ENCODE data around the gene ZFYVE9. TPM values are rescaled to one million over a fixed set of nuclear protein-coding genes. Genes with fewer than 3 reads are reported as not detected.

The ZFYVE9 gene
- total RNA-seq, 1 experiment from 2014 or later = 19.6 TPM

DNA sequence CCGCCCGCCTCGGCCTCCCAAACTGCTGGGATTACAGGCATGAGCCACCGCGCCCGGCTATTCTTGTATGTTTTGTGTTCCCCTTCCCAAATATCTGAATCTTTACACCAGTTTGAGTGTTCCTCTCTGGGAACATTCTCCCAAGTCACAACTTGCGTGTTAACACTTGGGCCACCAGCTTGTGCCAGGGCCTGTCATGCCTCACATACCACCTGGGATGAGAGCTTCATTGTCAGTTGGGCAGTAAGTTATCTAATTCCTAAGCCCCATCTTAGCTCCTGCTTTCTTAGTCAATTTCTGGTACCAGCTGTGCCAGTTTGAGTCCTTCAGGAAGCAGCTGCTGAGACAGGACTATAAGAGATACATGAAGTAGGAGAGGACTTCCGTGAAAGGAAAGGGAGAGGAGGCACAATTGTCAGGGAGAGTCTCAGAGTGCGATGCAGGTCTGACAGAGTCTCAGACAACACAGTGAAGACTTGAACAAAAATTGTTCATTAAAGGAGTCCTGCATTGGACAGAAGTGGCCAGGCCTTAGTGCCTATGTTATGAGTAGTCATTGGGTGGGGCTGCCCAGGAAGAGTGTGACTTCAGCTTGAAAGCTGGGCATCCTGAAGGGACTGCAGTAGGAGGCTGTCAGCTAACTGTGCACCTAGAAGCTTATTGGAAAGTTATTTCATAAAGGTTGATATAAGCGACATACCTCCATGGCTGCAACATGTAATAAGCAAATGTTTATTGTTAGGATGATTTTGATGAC lies 17.3 kb downstream of the ZFYVE9 start (continued):
- TF ChIP-seq, protein P1, sequence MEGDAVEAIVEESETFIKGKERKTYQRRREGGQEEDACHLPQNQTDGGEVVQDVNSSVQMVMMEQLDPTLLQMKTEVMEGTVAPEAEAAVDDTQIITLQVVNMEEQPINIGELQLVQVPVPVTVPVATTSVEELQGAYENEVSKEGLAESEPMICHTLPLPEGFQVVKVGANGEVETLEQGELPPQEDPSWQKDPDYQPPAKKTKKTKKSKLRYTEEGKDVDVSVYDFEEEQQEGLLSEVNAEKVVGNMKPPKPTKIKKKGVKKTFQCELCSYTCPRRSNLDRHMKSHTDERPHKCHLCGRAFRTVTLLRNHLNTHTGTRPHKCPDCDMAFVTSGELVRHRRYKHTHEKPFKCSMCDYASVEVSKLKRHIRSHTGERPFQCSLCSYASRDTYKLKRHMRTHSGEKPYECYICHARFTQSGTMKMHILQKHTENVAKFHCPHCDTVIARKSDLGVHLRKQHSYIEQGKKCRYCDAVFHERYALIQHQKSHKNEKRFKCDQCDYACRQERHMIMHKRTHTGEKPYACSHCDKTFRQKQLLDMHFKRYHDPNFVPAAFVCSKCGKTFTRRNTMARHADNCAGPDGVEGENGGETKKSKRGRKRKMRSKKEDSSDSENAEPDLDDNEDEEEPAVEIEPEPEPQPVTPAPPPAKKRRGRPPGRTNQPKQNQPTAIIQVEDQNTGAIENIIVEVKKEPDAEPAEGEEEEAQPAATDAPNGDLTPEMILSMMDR (IDR thresholded peaks at IDR 0.05) = no peak
- TF ChIP-seq, protein P2, sequence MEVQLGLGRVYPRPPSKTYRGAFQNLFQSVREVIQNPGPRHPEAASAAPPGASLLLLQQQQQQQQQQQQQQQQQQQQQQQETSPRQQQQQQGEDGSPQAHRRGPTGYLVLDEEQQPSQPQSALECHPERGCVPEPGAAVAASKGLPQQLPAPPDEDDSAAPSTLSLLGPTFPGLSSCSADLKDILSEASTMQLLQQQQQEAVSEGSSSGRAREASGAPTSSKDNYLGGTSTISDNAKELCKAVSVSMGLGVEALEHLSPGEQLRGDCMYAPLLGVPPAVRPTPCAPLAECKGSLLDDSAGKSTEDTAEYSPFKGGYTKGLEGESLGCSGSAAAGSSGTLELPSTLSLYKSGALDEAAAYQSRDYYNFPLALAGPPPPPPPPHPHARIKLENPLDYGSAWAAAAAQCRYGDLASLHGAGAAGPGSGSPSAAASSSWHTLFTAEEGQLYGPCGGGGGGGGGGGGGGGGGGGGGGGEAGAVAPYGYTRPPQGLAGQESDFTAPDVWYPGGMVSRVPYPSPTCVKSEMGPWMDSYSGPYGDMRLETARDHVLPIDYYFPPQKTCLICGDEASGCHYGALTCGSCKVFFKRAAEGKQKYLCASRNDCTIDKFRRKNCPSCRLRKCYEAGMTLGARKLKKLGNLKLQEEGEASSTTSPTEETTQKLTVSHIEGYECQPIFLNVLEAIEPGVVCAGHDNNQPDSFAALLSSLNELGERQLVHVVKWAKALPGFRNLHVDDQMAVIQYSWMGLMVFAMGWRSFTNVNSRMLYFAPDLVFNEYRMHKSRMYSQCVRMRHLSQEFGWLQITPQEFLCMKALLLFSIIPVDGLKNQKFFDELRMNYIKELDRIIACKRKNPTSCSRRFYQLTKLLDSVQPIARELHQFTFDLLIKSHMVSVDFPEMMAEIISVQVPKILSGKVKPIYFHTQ (CRISPR knock-in tag; IDR thresholded peaks at IDR 0.05) = no peak
- TF ChIP-seq SOX15 (CRISPR knock-in tag; IDR thresholded peaks at IDR 0.05) = no peak
- TF ChIP-seq, protein P3, sequence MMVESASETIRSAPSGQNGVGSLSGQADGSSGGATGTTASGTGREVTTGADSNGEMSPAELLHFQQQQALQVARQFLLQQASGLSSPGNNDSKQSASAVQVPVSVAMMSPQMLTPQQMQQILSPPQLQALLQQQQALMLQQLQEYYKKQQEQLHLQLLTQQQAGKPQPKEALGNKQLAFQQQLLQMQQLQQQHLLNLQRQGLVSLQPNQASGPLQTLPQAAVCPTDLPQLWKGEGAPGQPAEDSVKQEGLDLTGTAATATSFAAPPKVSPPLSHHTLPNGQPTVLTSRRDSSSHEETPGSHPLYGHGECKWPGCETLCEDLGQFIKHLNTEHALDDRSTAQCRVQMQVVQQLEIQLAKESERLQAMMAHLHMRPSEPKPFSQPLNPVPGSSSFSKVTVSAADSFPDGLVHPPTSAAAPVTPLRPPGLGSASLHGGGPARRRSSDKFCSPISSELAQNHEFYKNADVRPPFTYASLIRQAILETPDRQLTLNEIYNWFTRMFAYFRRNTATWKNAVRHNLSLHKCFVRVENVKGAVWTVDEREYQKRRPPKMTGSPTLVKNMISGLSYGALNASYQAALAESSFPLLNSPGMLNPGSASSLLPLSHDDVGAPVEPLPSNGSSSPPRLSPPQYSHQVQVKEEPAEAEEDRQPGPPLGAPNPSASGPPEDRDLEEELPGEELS (CRISPR knock-in tag; IDR thresholded peaks at IDR 0.05) = no peak
- TF ChIP-seq, protein P4, sequence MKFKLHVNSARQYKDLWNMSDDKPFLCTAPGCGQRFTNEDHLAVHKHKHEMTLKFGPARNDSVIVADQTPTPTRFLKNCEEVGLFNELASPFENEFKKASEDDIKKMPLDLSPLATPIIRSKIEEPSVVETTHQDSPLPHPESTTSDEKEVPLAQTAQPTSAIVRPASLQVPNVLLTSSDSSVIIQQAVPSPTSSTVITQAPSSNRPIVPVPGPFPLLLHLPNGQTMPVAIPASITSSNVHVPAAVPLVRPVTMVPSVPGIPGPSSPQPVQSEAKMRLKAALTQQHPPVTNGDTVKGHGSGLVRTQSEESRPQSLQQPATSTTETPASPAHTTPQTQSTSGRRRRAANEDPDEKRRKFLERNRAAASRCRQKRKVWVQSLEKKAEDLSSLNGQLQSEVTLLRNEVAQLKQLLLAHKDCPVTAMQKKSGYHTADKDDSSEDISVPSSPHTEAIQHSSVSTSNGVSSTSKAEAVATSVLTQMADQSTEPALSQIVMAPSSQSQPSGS (CRISPR knock-in tag; IDR thresholded peaks at IDR 0.05; ENCODE audit: borderline replicate concordance, low read depth) = no peak
- TF ChIP-seq ZNF671 (CRISPR knock-in tag; IDR thresholded peaks at IDR 0.05) = no peak

DNA sequence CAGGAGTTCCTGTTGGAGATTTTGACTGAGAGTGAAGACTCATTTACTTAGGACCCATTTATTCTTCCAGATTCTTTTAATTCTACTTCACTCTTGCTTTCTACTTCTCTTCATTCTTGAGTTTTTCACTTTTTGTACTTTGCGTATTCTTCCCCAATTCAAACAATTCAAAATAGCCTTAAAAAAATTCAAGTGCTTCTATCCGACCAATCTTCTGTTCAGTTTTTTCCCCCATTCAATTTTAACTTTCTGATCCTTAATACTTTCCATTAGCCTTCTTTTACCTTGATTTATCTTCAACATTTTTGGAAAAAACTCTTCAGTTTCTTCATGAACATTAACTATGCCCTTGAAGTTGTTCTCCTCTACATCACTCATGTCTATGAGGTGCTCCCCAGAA lies 21.1 kb downstream of the ZFYVE9 start:
- CTCF ChIA-PET = no interaction called here
- ATAC-seq = no peak
- peaks cover 10% of the 10 kb centered on the region for H3K36me3 Mint-ChIP-seq

More for the DNA sequence above, 21.1 kb downstream of the ZFYVE9 start:
- TF ChIP-seq TEAD4 (CRISPR knock-in tag; IDR thresholded peaks at IDR 0.05) (no peak), SP1 (CRISPR knock-in tag; conservative IDR thresholded peaks at IDR 0.05) (no peak), TP53 (CRISPR knock-in tag; IDR thresholded peaks at IDR 0.05) (no peak), ZNF396 (CRISPR knock-in tag; IDR thresholded peaks at IDR 0.05; ENCODE audit: borderline replicate concordance) (no peak), NR2C2 (CRISPR knock-in tag; IDR thresholded peaks at IDR 0.05) (no peak), CBFB (CRISPR knock-in tag; IDR thresholded peaks at IDR 0.05; ENCODE audit: low read depth) (no peak), PRRX2 (CRISPR knock-in tag; IDR thresholded peaks at IDR 0.05) (no peak), ETV6 (CRISPR knock-in tag; IDR thresholded peaks at IDR 0.05) (no peak)
- TF ChIP-seq, protein P5, sequence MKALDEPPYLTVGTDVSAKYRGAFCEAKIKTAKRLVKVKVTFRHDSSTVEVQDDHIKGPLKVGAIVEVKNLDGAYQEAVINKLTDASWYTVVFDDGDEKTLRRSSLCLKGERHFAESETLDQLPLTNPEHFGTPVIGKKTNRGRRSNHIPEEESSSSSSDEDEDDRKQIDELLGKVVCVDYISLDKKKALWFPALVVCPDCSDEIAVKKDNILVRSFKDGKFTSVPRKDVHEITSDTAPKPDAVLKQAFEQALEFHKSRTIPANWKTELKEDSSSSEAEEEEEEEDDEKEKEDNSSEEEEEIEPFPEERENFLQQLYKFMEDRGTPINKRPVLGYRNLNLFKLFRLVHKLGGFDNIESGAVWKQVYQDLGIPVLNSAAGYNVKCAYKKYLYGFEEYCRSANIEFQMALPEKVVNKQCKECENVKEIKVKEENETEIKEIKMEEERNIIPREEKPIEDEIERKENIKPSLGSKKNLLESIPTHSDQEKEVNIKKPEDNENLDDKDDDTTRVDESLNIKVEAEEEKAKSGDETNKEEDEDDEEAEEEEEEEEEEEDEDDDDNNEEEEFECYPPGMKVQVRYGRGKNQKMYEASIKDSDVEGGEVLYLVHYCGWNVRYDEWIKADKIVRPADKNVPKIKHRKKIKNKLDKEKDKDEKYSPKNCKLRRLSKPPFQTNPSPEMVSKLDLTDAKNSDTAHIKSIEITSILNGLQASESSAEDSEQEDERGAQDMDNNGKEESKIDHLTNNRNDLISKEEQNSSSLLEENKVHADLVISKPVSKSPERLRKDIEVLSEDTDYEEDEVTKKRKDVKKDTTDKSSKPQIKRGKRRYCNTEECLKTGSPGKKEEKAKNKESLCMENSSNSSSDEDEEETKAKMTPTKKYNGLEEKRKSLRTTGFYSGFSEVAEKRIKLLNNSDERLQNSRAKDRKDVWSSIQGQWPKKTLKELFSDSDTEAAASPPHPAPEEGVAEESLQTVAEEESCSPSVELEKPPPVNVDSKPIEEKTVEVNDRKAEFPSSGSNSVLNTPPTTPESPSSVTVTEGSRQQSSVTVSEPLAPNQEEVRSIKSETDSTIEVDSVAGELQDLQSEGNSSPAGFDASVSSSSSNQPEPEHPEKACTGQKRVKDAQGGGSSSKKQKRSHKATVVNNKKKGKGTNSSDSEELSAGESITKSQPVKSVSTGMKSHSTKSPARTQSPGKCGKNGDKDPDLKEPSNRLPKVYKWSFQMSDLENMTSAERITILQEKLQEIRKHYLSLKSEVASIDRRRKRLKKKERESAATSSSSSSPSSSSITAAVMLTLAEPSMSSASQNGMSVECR (CRISPR knock-in tag; IDR thresholded peaks at IDR 0.05; ENCODE audit: borderline replicate concordance) = no peak
- TF ChIP-seq, protein P3 (CRISPR knock-in tag; IDR thresholded peaks at IDR 0.05) = no peak
- TF ChIP-seq, protein P4 (CRISPR knock-in tag; IDR thresholded peaks at IDR 0.05; ENCODE audit: borderline replicate concordance, low read depth) = no peak
- TF ChIP-seq, protein P6, sequence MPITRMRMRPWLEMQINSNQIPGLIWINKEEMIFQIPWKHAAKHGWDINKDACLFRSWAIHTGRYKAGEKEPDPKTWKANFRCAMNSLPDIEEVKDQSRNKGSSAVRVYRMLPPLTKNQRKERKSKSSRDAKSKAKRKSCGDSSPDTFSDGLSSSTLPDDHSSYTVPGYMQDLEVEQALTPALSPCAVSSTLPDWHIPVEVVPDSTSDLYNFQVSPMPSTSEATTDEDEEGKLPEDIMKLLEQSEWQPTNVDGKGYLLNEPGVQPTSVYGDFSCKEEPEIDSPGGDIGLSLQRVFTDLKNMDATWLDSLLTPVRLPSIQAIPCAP (CRISPR knock-in tag; IDR thresholded peaks at IDR 0.05) = no peak
- Mint-ChIP-seq H3K4me1 (no peaks in the 10 kb centered on the region), H3K9me3 (peaks cover 11% of the 10 kb centered on the region), H3K27ac (no peak overlapping the region), H3K27me3 (ENCODE audit: low read depth) (no peaks in the 10 kb centered on the region), H3K4me3 (no peak overlapping the region)
- POLR2A ChIA-PET = interaction anchor here (0.6 kb wide), 1 partner anchor 486 kb away, joined by 6 read pairs; no protein-coding TSS in a partner anchor
- no peak for DNase-seq (ENCODE audit: low spot score)

All from WTC11 (cell line).